Skeletal muscle tissue (tissue), 4 donors: Measurements from ENCODE around the gene NATD1. TPM values are rescaled to one million over a fixed set of nuclear protein-coding genes. Genes with fewer than 3 reads are reported as not detected.

Experiments used
- H3K27ac ChIP-seq: one replicate; pipeline ENCODE4 v1.7.0; 2013; ENCODE audit warnings: mild to moderate bottlenecking, low read depth, low read length, inconsistent platforms
- H3K27me3 ChIP-seq, 3 donors: one replicate each; pipeline ENCODE4 v1.7.0; 2013; ENCODE audit warnings: low read length in 3 of 3; ENCODE audit not compliant: control insufficient read depth in 3 of 3, insufficient read depth in 3 of 3
- H3K36me3 ChIP-seq, 3 donors: one replicate each; pipeline ENCODE4 v1.7.0; 2013; ENCODE audit warnings: low read length in 3 of 3; ENCODE audit not compliant: control insufficient read depth in 3 of 3, insufficient read depth in 3 of 3
- H3K4me1 ChIP-seq, 3 donors: one replicate each; pipeline ENCODE4 v1.7.0; 2013; ENCODE audit warnings: low read length in 3 of 3, mild to moderate bottlenecking in 3 of 3; ENCODE audit not compliant: control insufficient read depth in 3 of 3, insufficient read depth in 3 of 3
- H3K4me3 ChIP-seq, 3 donors: one replicate each; pipeline ENCODE4 v1.7.0; 2013; ENCODE audit warnings: low read length in 3 of 3
- H3K9ac ChIP-seq, 3 donors: one replicate each; pipeline ENCODE4 v1.7.0; 2013; ENCODE audit warnings: low read length in 3 of 3, mild to moderate bottlenecking in 3 of 3, moderate library complexity in 2 of 3, low read depth in 1 of 3
- H3K9me3 ChIP-seq, 3 donors: one replicate each; pipeline ENCODE4 v1.7.0; 2013; ENCODE audit warnings: low read length in 3 of 3; ENCODE audit not compliant: control insufficient read depth in 3 of 3
- total RNA-seq: library from RNA; depleted of rRNA; stranded (reverse); fragments of >200 nt; gene quantifications from one replicate; pipeline ENCODE4 v1.2.3, GENCODE V29; 2014
- donor health status: Osteomylitis.

NATD1 gene
- total RNA-seq, 1 donor from 2014 or later: 3.7 TPM

DNA sequence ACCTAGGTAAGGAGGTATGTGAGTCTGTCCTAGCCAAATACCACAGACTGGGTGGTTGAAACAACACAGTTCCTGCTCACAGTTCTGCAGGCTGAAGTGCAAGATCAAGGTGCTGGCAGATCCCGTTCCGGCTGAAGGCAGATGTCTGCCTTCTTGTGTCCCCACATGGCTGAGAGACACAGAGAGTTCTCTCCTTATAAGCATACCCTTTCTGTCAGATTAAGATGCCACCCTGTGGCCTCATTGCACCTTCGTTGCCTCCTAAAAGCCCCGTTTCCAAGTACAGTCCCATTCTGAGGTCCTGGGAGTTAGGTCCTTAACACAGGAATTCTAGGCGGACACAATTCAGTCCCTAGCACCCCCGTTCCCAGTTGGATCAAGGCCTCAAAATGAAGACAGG is 30.1 kb downstream of the NATD1 start:
- no peaks in the 10 kb centered on the region for H3K9me3 ChIP-seq
- no peaks in the 10 kb centered on the region for H3K27me3 ChIP-seq
- peaks cover 0 to 5% (median 2%) of the 10 kb centered on the region in 3 donors for H3K36me3 ChIP-seq
- H3K27ac ChIP-seq: no peak overlapping the region
- peaks cover 2 to 14% (median 8%) of the 10 kb centered on the region in 3 donors for H3K4me1 ChIP-seq
- H3K4me3 ChIP-seq: no peak overlapping the region
- H3K9ac ChIP-seq: no peak overlapping the region

DNA sequence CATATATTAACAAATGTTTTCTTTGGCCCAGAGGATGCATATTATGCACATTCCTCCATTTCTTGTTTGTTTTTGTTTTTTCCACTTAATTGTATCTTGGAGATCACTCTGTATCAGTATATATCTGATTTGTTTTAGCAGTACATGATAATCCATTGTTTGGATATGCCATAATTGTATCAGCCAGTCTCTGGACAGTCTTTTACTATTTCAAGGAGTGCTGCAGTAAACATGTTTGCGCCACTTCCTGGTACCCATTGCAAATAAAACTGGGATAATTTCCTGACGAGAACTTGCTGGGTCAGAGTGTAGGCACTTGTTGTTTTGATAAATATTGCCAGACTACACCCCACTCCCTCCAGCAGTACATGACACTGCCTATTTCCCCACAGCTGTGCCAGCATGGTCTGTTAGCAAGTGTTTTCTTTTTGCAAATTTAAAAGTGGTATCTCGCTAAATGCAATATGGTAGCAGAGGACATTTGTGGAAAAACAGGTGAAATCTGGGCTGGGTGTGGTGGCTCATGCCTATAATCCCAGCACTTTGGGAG is 34.3 kb downstream of the NATD1 start:
- Histone ChIP-seq H3K9ac (no peak overlapping the region), H3K36me3 (peaks cover 0 to 5% (median 2%) of the 10 kb centered on the region in 3 donors), H3K27ac (no peak overlapping the region), H3K27me3 (no peaks in the 10 kb centered on the region), H3K4me1 (peaks cover 10 to 26% (median 18%) of the 10 kb centered on the region in 3 donors), H3K4me3 (no peak overlapping the region), H3K9me3 (no peaks in the 10 kb centered on the region)

- Histone ChIP-seq H3K4me3 (no peak overlapping the region), H3K9me3 (no peaks in the 10 kb centered on the region), H3K9ac (peak overlapping the region in 1 of 3 donors; percentile 3), H3K4me1 (peaks cover 14 to 24% (median 16%) of the 10 kb centered on the region in 3 donors), H3K36me3 (peaks cover 0 to 5% (median 2%) of the 10 kb centered on the region in 3 donors), H3K27ac (no peak overlapping the region), H3K27me3 (no peaks in the 10 kb centered on the region)
Observed at GRCh38 chr17:21218101-21218500, 35.1 kb downstream of the NATD1 start.

GRCh38 chr17:21217346-21217745 is 35.9 kb downstream of the NATD1 start:
- Histone ChIP-seq H3K4me1 (peaks cover 21 to 28% (median 21%) of the 10 kb centered on the region in 3 donors), H3K9ac (peak overlapping the region in 1 of 3 donors; percentile 3), H3K4me3 (no peak overlapping the region), H3K27ac (no peak overlapping the region), H3K36me3 (peaks cover 0 to 3% (median 0%) of the 10 kb centered on the region in 3 donors), H3K27me3 (no peaks in the 10 kb centered on the region), H3K9me3 (no peaks in the 10 kb centered on the region)

DNA sequence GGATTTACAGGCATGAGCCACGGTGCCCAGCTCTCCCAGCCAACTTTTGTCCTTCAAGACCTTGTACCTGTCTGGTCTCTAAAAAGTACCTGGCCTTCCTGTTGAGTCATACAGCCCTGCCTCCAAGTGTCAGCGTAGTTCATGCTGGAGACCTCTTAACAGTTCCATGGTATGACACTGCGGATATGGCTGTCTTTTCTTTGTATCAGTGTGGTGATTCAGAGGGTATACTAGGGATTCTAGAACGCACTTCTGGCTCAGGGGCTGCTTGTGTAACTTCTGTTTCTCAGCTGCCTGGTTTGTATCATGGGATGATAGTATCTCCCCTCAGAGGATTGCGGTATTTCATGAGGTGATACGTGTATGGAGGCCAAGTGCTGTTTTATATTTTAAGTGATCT is 37.3 kb downstream of the NATD1 start:
- H3K27me3 ChIP-seq: no peaks in the 10 kb centered on the region
- H3K27ac ChIP-seq: peak overlapping the region; percentile 89
- no peak overlapping the region for H3K9ac ChIP-seq
- H3K36me3 ChIP-seq: peaks cover under 1 to 3% (median 2%) of the 10 kb centered on the region in 3 donors
- no peaks in the 10 kb centered on the region for H3K9me3 ChIP-seq
- H3K4me1 ChIP-seq: peaks cover 35 to 42% (median 35%) of the 10 kb centered on the region in 3 donors
- H3K4me3 ChIP-seq: no peak overlapping the region

GRCh38 chr17:21214777-21215541 is 38.3 kb downstream of the NATD1 start:
- Histone ChIP-seq H3K4me3 (peak overlapping the region; percentile 88 to 97 (median 89)), H3K36me3 (peaks cover 0 to 10% (median 9%) of the 10 kb centered on the region in 3 donors), H3K27ac (peak overlapping the region; percentile 89), H3K4me1 (peaks cover 44 to 51% (median 45%) of the 10 kb centered on the region in 3 donors), H3K9ac (peak overlapping the region; percentile 97 to 100 (median 98)), H3K9me3 (no peaks in the 10 kb centered on the region), H3K27me3 (no peaks in the 10 kb centered on the region)

DNA sequence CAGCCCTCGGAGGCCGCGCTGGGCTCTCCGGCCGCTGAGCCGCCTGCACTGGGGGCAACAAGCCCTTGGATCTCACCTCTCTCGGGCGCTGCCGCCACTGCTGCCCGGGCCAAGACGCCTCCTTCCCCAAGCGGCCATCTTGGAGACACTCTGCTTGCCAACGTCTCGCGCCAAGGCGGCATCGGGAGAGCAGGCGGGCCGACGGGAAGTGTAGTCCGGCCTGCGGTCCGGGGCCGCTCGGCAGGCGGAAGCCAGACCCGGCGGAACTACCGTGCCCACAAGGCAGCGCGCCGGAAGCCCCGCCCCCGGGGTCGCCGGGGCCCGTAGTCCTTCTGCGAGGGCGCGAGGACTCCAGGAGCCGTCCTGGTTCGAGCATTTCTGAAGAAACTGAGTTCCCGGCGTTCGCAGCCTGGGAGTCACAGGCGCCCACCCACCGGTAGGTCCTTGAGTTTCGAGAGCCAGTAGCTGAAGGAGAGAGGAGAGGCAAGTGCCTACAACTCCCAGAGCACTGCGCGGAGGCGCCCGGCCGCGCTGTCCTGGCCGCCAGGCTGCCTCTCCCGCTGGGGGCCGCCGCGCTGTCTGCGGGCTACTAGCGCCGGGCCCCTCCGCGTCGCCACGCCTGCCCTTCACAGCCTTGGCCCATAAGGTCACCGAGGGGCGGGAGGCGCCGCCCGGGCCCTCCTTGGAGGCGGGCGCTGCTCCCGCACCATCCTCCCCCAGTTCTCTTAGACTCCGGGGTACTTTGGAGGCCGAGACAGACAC is 39.0 kb downstream of the NATD1 start, which contains the start of gene TMEM11:
Gene TMEM11, minus strand, starts transcription at position 147 of the 762 bp plus-strand sequence. Its CDS starts 9 bp downstream, at position 138.
- Histone ChIP-seq H3K9ac (peak within 1 kb of the TSS; percentile 97 to 100 (median 98)), H3K27ac (peak within 1 kb of the TSS; percentile 89), H3K27me3 (no peaks in the 10 kb centered on the region), H3K4me3 (peak within 1 kb of the TSS; percentile 88 to 97 (median 89)), H3K9me3 (no peaks in the 10 kb centered on the region), H3K36me3 (peaks cover 0 to 12% (median 9%) of the 10 kb centered on the region in 3 donors), H3K4me1 (peaks cover 51 to 59% (median 53%) of the 10 kb centered on the region in 3 donors)

DNA sequence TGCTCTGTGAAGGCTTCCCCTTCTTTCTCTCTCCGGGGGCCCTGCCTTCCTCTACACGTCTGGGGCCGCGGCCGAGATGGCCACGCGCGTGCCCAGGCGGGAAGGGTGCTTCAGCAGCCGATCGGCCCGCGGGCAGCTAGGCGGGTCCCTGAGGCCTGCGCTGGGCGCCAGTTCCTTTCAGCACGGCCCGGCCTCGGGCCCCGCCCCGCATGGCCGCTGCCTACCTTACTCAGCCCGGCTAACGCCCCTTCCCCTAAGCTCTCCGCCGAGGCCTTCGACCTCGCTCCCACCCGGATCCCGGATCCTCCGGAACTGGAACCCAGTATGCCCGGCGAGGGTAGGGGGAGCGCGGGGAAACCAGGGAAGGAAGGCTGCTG is 39.6 kb downstream of the NATD1 start:
- Histone ChIP-seq H3K9ac (peak overlapping the region; percentile 97 to 100 (median 97)), H3K27ac (peak overlapping the region; percentile 89), H3K4me1 (peaks cover 57 to 65% (median 58%) of the 10 kb centered on the region in 3 donors), H3K4me3 (peak overlapping the region; percentile 88 to 97 (median 89)), H3K9me3 (no peaks in the 10 kb centered on the region), H3K27me3 (no peaks in the 10 kb centered on the region), H3K36me3 (peaks cover 0 to 12% (median 9%) of the 10 kb centered on the region in 3 donors)

DNA sequence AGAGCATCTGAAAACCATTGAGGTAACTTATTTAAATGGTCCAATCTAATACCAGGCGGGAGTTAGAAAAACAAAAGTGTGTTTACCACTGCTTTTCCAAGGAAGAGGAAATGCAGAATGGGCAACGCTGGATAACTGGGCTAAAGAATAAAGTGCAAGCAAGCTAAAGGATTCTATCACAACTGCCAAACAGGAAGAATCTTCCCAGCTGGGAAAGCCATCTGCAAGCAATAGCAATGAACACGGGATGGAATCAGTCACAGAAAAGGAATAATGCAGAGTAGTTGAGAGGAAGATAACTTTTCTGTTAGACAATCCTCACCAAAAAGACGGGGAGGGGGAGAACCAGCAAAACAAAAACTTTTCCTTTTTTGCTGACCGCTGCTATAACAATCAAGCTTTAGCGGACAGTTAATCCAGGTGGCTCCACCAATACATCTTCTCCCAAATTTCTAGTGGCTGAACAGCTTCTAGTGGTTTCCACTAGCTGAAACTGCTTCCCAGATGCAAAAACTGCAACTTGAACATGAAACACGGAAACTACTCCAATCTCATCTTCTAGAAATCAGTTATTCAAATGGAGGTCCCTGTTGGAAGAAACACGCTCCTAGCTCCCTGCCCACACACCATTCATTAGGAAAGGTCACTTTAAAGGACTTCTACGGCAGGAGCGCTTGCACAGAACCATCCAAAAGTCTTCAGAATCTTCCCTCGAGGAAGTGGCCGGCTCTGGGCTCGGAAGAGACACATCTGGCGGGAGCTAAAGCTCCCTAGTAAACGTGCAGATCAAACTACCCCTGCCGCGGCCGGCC is 40.2 kb downstream of the NATD1 start:
- Histone ChIP-seq H3K27ac (peak overlapping the region; percentile 89), H3K4me1 (peaks cover 59 to 70% (median 63%) of the 10 kb centered on the region in 3 donors), H3K9me3 (no peaks in the 10 kb centered on the region), H3K36me3 (peaks cover 3 to 16% (median 9%) of the 10 kb centered on the region in 3 donors), H3K9ac (peak overlapping the region; percentile 97 to 100 (median 97)), H3K4me3 (peak overlapping the region; percentile 88 to 97 (median 89)), H3K27me3 (no peaks in the 10 kb centered on the region)
